Activated CD8-positive, alpha-beta T cell treated with anti-CD3 and anti-CD28 coated beads for 36 hours (primary cell): Measurements from ENCODE around the gene SIRPG. TPM values are rescaled to one million over a fixed set of nuclear protein-coding genes. Genes with fewer than 3 reads are reported as not detected.
A peak's percentile ranks its signal among the peaks of the same experiment; 100 is the strongest.

Source experiments
- ATAC-seq: fragments of 200-7000 bp; cut with Tn5 transposase; one replicate; pipeline ENCODE4 v1.10.0; 2021; ENCODE audit warnings: mild to moderate bottlenecking, moderate library complexity
- CTCF ChIA-PET: fragments of 350-600 bp; sonication (Branson Sonifier 250); formaldehyde crosslinking; loops from one replicate; lab custom pipeline; 2021; ENCODE audit warnings: antibody characterized with exemption; lab: Charles Lee
- POLR2A ChIA-PET: fragments of 350-600 bp; sonication (Branson Sonifier 250); formaldehyde crosslinking; loops from one replicate; lab custom pipeline; 2021; ENCODE audit warnings: antibody characterized with exemption; lab: Charles Lee
- DNase-seq: peaks from one replicate; pipeline ENCODE4 v3.0.0-alpha.2; 2020
- H3K27ac Mint-ChIP-seq: one replicate; pipeline ENCODE4 v1.8.0; 2021; ENCODE audit warnings: mild to moderate bottlenecking, mixed read lengths
- H3K27me3 Mint-ChIP-seq: one replicate; pipeline ENCODE4 v1.8.0; 2021; ENCODE audit warnings: mixed read lengths
- H3K36me3 Mint-ChIP-seq: one replicate; pipeline ENCODE4 v1.8.0; 2021; ENCODE audit warnings: low read depth, mixed read lengths
- H3K4me1 Mint-ChIP-seq: one replicate; pipeline ENCODE4 v1.8.0; 2021; ENCODE audit warnings: low read depth, mixed read lengths
- H3K4me3 Mint-ChIP-seq: one replicate; pipeline ENCODE4 v1.8.0; 2021; ENCODE audit warnings: mild to moderate bottlenecking, moderate library complexity, mixed read lengths
- H3K9me3 Mint-ChIP-seq: one replicate; pipeline ENCODE4 v1.8.0; 2021; ENCODE audit warnings: mixed read lengths
- intact Hi-C: fragments of 100-400 bp; cut with micrococcal nuclease; formaldehyde crosslinking; loops from one replicate; pipeline ENCODE4 v1.10.0; 2022
- total RNA-seq, 2 experiments: library from RNA; stranded (reverse); gene quantifications; one replicate each; pipeline ENCODE4 v1.2.3, GENCODE V29; 2021
- TF ChIP-seq, protein P1 (sequence below): fragments of 200-600 bp; IDR thresholded peaks from one replicate; pipeline ENCODE4 v1.8.0; 2022; ENCODE audit warnings: antibody characterized with exemption, mild to moderate bottlenecking

The SIRPG gene
- total RNA-seq, 2 experiments from 2014 or later, result 45.4 to 48.6 TPM

DNA sequence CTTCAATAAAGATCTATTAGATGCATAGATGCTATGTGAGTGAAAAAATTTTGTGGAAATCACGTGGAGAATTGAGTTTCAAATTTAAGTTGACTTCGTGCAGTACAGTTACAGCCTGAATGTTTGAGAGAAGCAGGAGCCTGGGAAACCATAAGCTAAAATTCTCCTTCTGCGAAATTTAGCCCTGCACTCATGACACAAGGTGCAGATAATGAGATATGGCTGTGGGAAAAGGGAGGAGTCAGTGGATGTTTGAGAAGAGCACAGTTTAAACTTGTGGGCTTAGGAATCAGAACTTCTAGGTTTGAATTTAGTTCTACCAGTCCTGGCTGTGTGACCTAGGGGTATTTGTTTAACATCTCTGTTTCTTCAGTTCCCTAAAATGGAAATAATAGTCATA is 32.1 kb upstream of the SIRPG start:
- Mint-ChIP-seq H3K27ac (peak overlapping the region; percentile 76), H3K36me3 (peaks cover 15% of the 10 kb centered on the region), H3K9me3 (peaks cover 19% of the 10 kb centered on the region), H3K4me1 (peaks cover 47% of the 10 kb centered on the region), H3K27me3 (no peaks in the 10 kb centered on the region), H3K4me3 (no peak overlapping the region)
- CTCF ChIA-PET, result interaction anchor here (1.0 to 1.3 kb wide), 3 partner anchors 44 to 186 kb away, joined by 3 to 4 read pairs (median 4); no protein-coding TSS in a partner anchor
- TF ChIP-seq, protein P1, sequence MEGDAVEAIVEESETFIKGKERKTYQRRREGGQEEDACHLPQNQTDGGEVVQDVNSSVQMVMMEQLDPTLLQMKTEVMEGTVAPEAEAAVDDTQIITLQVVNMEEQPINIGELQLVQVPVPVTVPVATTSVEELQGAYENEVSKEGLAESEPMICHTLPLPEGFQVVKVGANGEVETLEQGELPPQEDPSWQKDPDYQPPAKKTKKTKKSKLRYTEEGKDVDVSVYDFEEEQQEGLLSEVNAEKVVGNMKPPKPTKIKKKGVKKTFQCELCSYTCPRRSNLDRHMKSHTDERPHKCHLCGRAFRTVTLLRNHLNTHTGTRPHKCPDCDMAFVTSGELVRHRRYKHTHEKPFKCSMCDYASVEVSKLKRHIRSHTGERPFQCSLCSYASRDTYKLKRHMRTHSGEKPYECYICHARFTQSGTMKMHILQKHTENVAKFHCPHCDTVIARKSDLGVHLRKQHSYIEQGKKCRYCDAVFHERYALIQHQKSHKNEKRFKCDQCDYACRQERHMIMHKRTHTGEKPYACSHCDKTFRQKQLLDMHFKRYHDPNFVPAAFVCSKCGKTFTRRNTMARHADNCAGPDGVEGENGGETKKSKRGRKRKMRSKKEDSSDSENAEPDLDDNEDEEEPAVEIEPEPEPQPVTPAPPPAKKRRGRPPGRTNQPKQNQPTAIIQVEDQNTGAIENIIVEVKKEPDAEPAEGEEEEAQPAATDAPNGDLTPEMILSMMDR, result no peak
- intact Hi-C loops, result loop anchor here (1.0 kb wide), 1 partner anchor 64 kb away; no protein-coding TSS in a partner anchor
- POLR2A ChIA-PET, result interaction anchor here (1.5 to 2.0 kb wide), 2 partner anchors 13 to 16 kb away, joined by 5 to 6 read pairs; no protein-coding TSS in a partner anchor
- ATAC-seq (no peak), DNase-seq (no peak)

GRCh38 chr20:1688886-1689538 is 31.4 kb upstream of the SIRPG start:
- DNase-seq (peak; percentile 35), ATAC-seq (peak; percentile 21)
- H3K36me3 Mint-ChIP-seq, result peaks cover 18% of the 10 kb centered on the region
- H3K4me1 Mint-ChIP-seq, result peaks cover 50% of the 10 kb centered on the region
- intact Hi-C loops, result loop anchor here (1.0 kb wide), 1 partner anchor 64 kb away; no protein-coding TSS in a partner anchor
- ChIA-PET CTCF (interaction anchor here (1.1 to 1.3 kb wide), 2 partner anchors 45 to 185 kb away, joined by 3 to 4 read pairs; no protein-coding TSS in a partner anchor), POLR2A (interaction anchor here (2.0 kb wide), 1 partner anchor 12 kb away, joined by 6 read pairs; no protein-coding TSS in a partner anchor)
- H3K27ac Mint-ChIP-seq, result peak overlapping the region; percentile 76
- TF ChIP-seq, protein P1, result no peak
- no peaks in the 10 kb centered on the region for H3K27me3 Mint-ChIP-seq
- H3K9me3 Mint-ChIP-seq, result peaks cover 19% of the 10 kb centered on the region
- no peak overlapping the region for H3K4me3 Mint-ChIP-seq

GRCh38 chr20:1687053-1687452 is 29.5 kb upstream of the SIRPG start:
- intact Hi-C loops, result no loop called here
- Mint-ChIP-seq H3K36me3 (peaks cover 34% of the 10 kb centered on the region), H3K9me3 (peaks cover 19% of the 10 kb centered on the region), H3K4me1 (peaks cover 62% of the 10 kb centered on the region), H3K27ac (peak overlapping the region; percentile 92), H3K27me3 (no peaks in the 10 kb centered on the region), H3K4me3 (peak overlapping the region; percentile 85)
- ChIA-PET CTCF (interaction anchor here (0.7 to 1.5 kb wide), 3 partner anchors 10 to 32 kb away, joined by 3 to 5 read pairs (median 3); no protein-coding TSS in a partner anchor), POLR2A (interaction anchor here (0.6 to 1.0 kb wide), 3 partner anchors 10 to 422 kb away, joined by 3 to 4 read pairs (median 3); no protein-coding TSS in a partner anchor)
- ATAC-seq (no peak), DNase-seq (no peak)
- TF ChIP-seq, protein P1, result no peak

DNA sequence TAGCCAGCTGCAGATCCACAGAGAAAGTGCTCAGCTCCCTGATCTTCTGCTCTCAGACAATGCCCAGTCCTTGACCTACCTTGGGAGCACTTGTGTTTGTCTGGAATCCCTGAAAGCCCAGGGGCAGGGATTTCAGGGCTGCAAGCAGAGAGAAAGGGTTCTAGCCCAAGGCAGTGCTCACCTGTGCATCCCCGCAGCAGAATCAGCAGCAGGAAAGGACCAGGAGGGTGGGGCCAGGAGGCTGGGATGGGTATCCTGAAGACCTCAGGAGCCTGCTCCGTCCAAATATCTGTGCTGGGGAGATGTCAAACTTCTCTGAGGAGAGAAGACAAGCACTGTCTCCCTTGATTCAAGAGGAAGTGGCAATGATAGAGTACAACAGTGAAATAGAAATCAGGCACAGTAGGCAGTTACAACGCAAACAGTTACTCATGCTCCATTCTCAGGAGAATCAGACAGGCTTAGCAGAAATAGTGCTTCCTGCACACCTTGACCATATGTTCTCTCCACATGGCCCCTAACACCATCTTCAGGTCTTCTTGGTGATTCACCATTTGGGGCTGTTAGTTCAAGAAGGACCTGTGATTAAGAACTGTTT is 28.7 kb upstream of the SIRPG start:
- ChIA-PET CTCF (interaction anchor here (0.9 to 1.9 kb wide), 6 partner anchors 10 to 183 kb away, joined by 3 to 6 read pairs (median 4); no protein-coding TSS in a partner anchor), POLR2A (interaction anchor here (0.9 to 2.0 kb wide), 5 partner anchors 10 to 30 kb away, joined by 3 to 9 read pairs (median 4); no protein-coding TSS in a partner anchor)
- no peaks in the 10 kb centered on the region for H3K27me3 Mint-ChIP-seq
- H3K4me3 Mint-ChIP-seq, result peak overlapping the region; percentile 85
- H3K4me1 Mint-ChIP-seq, result peaks cover 66% of the 10 kb centered on the region
- H3K36me3 Mint-ChIP-seq, result peaks cover 31% of the 10 kb centered on the region
- DNase-seq (peak; percentile 17), ATAC-seq (peak; percentile 61)
- H3K27ac Mint-ChIP-seq, result peak overlapping the region; percentile 92
- TF ChIP-seq, protein P1, result no peak
- intact Hi-C loops, result no loop called here
- H3K9me3 Mint-ChIP-seq, result peaks cover 11% of the 10 kb centered on the region
